CD4-positive, alpha-beta T cell (primary cell): Measurements from ENCODE around the gene FHOD3. TPM values are rescaled to one million over a fixed set of nuclear protein-coding genes. Genes with fewer than 3 reads are reported as not detected.

Source experiments
- ATAC-seq: fragments of 200-7000 bp; cut with Tn5 transposase; one replicate; pipeline ENCODE4 v1.10.0; 2022; ENCODE audit warnings: mild to moderate bottlenecking; ENCODE audit not compliant: poor library complexity
- CTCF ChIA-PET: fragments of 350-600 bp; sonication (Branson Sonifier 250); formaldehyde crosslinking; loops from one replicate; lab custom pipeline; 2021; ENCODE audit warnings: antibody characterized with exemption, inconsistent platforms; lab: Charles Lee
- POLR2A ChIA-PET: fragments of 350-600 bp; sonication (Branson Sonifier 250); formaldehyde crosslinking; loops from one replicate; lab custom pipeline; 2021; ENCODE audit warnings: antibody characterized with exemption, inconsistent platforms; lab: Charles Lee
- DNase-seq, 14 experiments: peaks; one replicate each; pipeline ENCODE4 v3.0.0-alpha.2; 2013 to 2020; ENCODE audit warnings: mixed read lengths in 2 of 14
- H3K27ac ChIP-seq, 2 donors: one replicate each; pipeline versions ENCODE4 v1.5.1 to v1.7.0; 2013; ENCODE audit warnings: low read length in 2 of 2, low read depth in 1 of 2, mild to moderate bottlenecking in 1 of 2
- H3K27me3 ChIP-seq, 2 experiments: 1 replicate in 1 of 2; 2 replicates in 1 of 2; pipeline versions ENCODE4 v1.6.1 to v1.7.0; 2013; ENCODE audit warnings: low read length in 2 of 2, control low read depth in 1 of 2, mild to moderate bottlenecking in 1 of 2, moderate library complexity in 1 of 2; ENCODE audit not compliant: insufficient read depth in 2 of 2, control insufficient read depth in 1 of 2
- H3K36me3 ChIP-seq: one replicate; pipeline ENCODE4 v1.6.1; 2013; ENCODE audit warnings: low read length, control low read depth; ENCODE audit not compliant: insufficient read depth
- H3K4me1 ChIP-seq: one replicate; pipeline ENCODE4 v1.6.1; 2013; ENCODE audit warnings: low read length, control low read depth; ENCODE audit not compliant: insufficient read depth
- H3K4me3 ChIP-seq: one replicate; pipeline ENCODE4 v1.5.1; 2013; ENCODE audit warnings: mild to moderate bottlenecking, low read length, moderate library complexity
- H3K9me3 ChIP-seq, 2 experiments: 1 replicate in 1 of 2; 2 replicates in 1 of 2; pipeline versions ENCODE4 v1.6.1 to v1.7.0; 2013; ENCODE audit warnings: low read length in 2 of 2, mild to moderate bottlenecking in 2 of 2, control low read depth in 1 of 2, moderate library complexity in 1 of 2; ENCODE audit not compliant: control insufficient read depth in 1 of 2, insufficient read depth in 1 of 2
- H3K27ac Mint-ChIP-seq: one replicate; pipeline ENCODE4 v1.8.0; 2020; ENCODE audit warnings: mixed read lengths
- H3K27me3 Mint-ChIP-seq: one replicate; pipeline ENCODE4 v1.8.0; 2021; ENCODE audit warnings: mixed read lengths
- H3K36me3 Mint-ChIP-seq: one replicate; pipeline ENCODE4 v1.8.0; 2021; ENCODE audit warnings: low read depth, mixed read lengths
- H3K4me1 Mint-ChIP-seq: one replicate; pipeline ENCODE4 v1.8.0; 2021; ENCODE audit warnings: low read depth, mixed read lengths
- H3K4me3 Mint-ChIP-seq: one replicate; pipeline ENCODE4 v1.8.0; 2020; ENCODE audit warnings: mild to moderate bottlenecking, mixed read lengths
- H3K9me3 Mint-ChIP-seq: one replicate; pipeline ENCODE4 v1.8.0; 2020; ENCODE audit warnings: mixed read lengths
- CTCF ChIP-seq: fragments of 200-600 bp; IDR thresholded peaks from one replicate; pipeline ENCODE4 v1.8.0; 2022; ENCODE audit warnings: antibody characterized with exemption, mild to moderate bottlenecking
- intact Hi-C, 2 experiments: fragments of 100-400 bp; cut with DNase I in 1 of 2; cut with micrococcal nuclease in 1 of 2; formaldehyde crosslinking; loops; one replicate each; pipeline versions ENCODE4 v1.15.1 to v1.9.0; 2023 to 2025; cut with DNase I, micrococcal nuclease
- total RNA-seq, 174 experiments: library from RNA in 2 of 174; stranded (reverse) in 2 of 174; gene quantifications; one replicate each; pipeline ENCODE4 v1.2.3 and lab custom pipeline; 2021 to 2026

FHOD3 gene
- total RNA-seq, 2 experiments from 2014 or later: not detected

DNA sequence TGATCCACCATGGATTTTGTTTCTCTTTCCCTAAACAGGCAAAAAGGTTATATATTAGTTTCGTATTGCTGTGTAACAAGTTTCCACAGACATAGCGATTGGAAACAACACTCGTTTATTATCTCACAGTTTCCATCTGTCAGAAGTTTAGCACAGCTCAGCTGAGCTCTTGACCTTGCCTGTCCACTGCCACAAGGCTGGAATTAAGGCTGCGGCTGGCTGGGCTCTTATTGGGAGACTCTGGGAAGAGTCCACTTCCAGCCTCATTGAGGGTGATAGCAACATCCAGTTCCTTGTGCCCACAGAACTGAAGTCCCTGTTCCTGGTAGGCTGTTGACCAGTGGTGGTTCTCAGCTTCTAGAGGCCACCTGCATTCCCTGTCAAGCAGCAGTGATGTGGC, 410.9 kb downstream of the FHOD3 start:
- ATAC-seq: no peak
- ChIA-PET CTCF (no interaction called here), POLR2A (no interaction called here)
- Mint-ChIP-seq H3K4me1 (no peaks in the 10 kb centered on the region), H3K4me3 (no peak overlapping the region), H3K27ac (no peak overlapping the region), H3K27me3 (peaks cover 45% of the 10 kb centered on the region), H3K9me3 (no peaks in the 10 kb centered on the region), H3K36me3 (no peaks in the 10 kb centered on the region)
- Histone ChIP-seq H3K27ac (no peak overlapping the region), H3K4me1 (no peaks in the 10 kb centered on the region), H3K27me3 (peaks cover 8 to 9% of the 10 kb centered on the region in 2 experiments), H3K9me3 (peaks cover 0 to 5% of the 10 kb centered on the region in 2 experiments), H3K36me3 (no peaks in the 10 kb centered on the region), H3K4me3 (no peak overlapping the region)
- no peak for TF ChIP-seq CTCF
- intact Hi-C loops: no loop called here
- DNase-seq: no peak

GRCh38 chr18:36709315-36709714, 411.8 kb downstream of the FHOD3 start:
- no peak overlapping the region for H3K4me3 Mint-ChIP-seq
- POLR2A ChIA-PET: no interaction called here
- ATAC-seq: no peak
- H3K9me3 Mint-ChIP-seq: no peaks in the 10 kb centered on the region
- no peak for DNase-seq
- Histone ChIP-seq H3K9me3 (peaks cover 0 to 5% of the 10 kb centered on the region in 2 experiments), H3K4me1 (no peaks in the 10 kb centered on the region), H3K27me3 (peaks cover 8 to 9% of the 10 kb centered on the region in 2 experiments), H3K4me3 (no peak overlapping the region), H3K36me3 (no peaks in the 10 kb centered on the region), H3K27ac (no peak overlapping the region)
- CTCF ChIA-PET: no interaction called here
- H3K27me3 Mint-ChIP-seq: peaks cover 36% of the 10 kb centered on the region
- H3K36me3 Mint-ChIP-seq: no peaks in the 10 kb centered on the region
- no peak overlapping the region for H3K27ac Mint-ChIP-seq
- H3K4me1 Mint-ChIP-seq: no peaks in the 10 kb centered on the region
- intact Hi-C loops: no loop called here
- no peak for TF ChIP-seq CTCF

DNA sequence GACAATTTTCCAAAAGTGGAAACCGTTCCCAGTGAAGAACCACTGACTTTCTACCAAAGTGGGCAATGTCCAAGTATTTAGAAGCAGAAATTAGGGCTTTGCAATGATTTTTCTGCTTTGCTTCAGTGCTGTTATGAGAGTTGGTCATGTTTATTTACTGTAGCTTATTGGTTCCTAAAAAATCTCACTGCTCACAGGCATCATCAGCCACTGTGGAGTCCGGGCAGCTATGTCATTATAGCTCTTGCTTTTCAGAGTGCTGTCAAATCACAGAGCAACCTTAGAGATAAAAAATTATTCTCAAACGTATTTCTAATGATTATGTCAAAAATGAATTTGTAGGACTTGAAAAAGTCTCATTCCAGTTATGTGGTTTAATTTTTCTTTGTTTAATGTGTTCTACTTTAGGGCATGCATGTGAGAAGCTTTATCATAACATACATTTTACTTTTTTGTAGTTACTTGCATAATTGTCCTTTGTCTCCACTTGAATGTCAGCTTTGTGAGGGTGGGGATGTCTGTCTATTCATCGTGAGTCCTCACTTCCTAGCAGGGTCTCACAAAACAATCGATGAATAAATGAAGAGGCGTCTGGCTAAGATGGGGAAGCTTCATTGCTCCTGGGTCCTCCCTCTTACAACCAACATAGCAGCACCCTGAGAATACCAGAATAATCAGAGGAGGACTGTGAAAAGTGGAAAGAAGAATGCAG, 413.7 kb downstream of the FHOD3 start:
- POLR2A ChIA-PET: no interaction called here
- Histone ChIP-seq H3K27ac (no peak overlapping the region), H3K36me3 (no peaks in the 10 kb centered on the region), H3K27me3 (peaks cover 8 to 9% of the 10 kb centered on the region in 2 experiments), H3K4me3 (no peak overlapping the region), H3K4me1 (no peaks in the 10 kb centered on the region), H3K9me3 (peaks cover 0 to 5% of the 10 kb centered on the region in 2 experiments)
- H3K27ac Mint-ChIP-seq: no peak overlapping the region
- H3K36me3 Mint-ChIP-seq: no peaks in the 10 kb centered on the region
- H3K4me1 Mint-ChIP-seq: no peaks in the 10 kb centered on the region
- H3K27me3 Mint-ChIP-seq: peaks cover 20% of the 10 kb centered on the region
- H3K9me3 Mint-ChIP-seq: no peaks in the 10 kb centered on the region
- CTCF ChIA-PET: interaction anchor here (1.8 kb wide), 1 partner anchor 23 kb away, joined by 5 read pairs; no protein-coding TSS in a partner anchor
- DNase-seq (no peak), ATAC-seq (no peak)
- intact Hi-C loops: no loop called here
- no peak for TF ChIP-seq CTCF
- no peak overlapping the region for H3K4me3 Mint-ChIP-seq
